Fibroblast of peridontal ligament (primary cell): Measurements from ENCODE around the gene KCNH2.
"Not testable (repeated sequence)": the region's sequence is repeated elsewhere in the genome, so short reads cannot be mapped to it uniquely, and the experiment has no call there.

Experiments
- DNase-seq: peaks from one replicate; pipeline ENCODE4 v3.0.0-alpha.2; 2010; ENCODE audit errors: extremely low read depth

KCNH2 gene, protein sequence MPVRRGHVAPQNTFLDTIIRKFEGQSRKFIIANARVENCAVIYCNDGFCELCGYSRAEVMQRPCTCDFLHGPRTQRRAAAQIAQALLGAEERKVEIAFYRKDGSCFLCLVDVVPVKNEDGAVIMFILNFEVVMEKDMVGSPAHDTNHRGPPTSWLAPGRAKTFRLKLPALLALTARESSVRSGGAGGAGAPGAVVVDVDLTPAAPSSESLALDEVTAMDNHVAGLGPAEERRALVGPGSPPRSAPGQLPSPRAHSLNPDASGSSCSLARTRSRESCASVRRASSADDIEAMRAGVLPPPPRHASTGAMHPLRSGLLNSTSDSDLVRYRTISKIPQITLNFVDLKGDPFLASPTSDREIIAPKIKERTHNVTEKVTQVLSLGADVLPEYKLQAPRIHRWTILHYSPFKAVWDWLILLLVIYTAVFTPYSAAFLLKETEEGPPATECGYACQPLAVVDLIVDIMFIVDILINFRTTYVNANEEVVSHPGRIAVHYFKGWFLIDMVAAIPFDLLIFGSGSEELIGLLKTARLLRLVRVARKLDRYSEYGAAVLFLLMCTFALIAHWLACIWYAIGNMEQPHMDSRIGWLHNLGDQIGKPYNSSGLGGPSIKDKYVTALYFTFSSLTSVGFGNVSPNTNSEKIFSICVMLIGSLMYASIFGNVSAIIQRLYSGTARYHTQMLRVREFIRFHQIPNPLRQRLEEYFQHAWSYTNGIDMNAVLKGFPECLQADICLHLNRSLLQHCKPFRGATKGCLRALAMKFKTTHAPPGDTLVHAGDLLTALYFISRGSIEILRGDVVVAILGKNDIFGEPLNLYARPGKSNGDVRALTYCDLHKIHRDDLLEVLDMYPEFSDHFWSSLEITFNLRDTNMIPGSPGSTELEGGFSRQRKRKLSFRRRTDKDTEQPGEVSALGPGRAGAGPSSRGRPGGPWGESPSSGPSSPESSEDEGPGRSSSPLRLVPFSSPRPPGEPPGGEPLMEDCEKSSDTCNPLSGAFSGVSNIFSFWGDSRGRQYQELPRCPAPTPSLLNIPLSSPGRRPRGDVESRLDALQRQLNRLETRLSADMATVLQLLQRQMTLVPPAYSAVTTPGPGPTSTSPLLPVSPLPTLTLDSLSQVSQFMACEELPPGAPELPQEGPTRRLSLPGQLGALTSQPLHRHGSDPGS

DNA sequence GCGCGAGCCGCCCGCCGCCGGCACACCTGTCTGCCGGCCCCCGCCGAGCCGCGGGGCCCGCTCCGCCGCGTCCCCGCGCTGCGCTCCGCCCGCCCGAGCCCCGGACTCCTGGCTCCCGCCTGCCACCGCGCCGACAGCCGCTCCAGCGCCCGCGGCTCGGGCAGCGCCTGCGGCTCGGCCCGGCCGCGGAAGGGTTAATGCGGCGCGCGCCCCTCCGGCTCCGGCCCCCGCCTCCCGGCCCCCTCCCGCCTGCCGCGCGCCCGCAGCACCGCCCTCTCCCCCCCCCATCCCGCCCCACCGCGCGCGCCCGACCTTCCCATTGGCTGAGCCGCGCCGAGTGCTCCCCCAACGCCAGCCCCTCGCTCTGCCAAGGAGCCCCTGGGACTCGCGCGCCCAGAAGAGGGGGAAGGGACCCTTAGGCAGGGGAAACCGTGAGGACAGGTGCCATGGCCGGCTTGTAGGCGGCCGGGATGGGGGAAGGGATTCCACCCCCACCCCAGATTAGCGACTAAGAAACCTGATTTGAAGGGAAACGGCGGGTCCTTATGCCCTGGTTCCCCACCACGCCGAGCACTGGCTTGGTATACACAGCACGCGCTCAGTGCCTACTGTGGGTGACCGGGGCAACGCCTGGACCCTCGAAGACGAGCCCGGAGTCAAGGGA is at the start of gene KCNH2:
TSS of gene KCNH2 (minus strand) at position 196 of the 664 bp plus-strand sequence. CDS start 408 bp downstream, outside the sequence.
- DNase-seq, result no peak

DNA sequence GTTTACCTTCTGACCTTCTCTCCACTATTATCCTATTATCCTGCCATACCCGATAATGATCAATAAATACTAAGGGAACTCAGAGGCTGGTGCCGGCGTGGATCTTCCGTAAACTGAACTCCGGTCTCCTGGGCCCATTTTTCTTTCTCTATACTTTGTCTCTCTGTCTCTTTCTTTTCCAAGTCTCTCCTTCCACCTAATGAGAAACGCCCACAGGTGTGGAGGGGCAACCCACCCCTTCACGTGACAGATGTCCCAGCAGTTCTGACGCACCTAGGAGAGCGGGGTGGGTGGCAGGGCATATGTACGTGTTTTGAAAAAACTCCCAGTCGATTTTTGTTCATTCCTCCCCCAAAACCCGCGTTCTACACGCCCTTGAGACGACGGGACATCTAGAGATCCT is 49.6 kb upstream of the KCNH2 start:
- not testable (repeated sequence) for DNase-seq

DNA sequence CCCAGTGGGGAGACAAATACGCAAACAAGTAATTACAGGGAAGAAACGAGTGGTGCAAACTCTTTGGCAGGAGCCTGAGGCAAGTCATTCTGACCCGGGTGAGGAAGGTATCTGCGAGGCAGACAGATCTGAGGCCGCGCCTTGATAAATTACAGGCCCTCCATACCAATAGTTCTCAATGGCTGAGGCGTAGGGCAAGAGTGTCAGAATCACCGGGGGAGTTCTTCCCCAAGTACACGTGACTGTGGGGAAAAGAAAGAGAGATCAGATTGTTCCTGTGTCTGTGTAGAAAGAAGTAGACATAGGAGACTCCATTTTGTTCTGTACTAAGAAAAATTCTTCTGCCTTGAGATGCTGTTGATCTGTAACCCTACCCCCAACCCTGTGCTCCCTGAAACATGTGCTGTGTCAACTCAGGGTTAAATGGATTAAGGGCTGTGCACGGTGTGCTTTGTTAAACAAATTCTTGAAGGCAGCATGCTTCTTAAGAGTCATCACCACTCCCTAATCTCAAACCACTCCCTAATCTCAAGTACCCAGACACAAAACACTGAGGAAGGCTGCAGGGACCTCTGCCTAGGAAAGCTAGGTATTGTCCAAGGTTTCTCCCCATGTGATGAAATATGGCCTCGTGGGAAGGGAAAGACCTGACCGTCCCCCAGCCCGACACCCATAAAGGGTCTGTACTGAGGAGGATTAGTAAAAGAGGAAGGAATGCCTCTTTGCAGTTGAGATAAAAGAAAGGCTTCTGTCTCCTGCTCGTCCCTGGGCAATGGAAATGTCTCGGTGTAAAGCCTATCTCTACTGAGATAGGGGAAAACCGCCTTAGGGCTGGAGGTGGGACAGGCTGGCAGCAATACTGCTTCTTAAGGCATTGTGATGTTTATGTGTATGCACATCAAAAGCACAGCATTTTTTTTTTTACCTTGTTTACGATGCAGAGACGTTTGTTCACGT is 48.9 kb upstream of the KCNH2 start:
- not testable (repeated sequence) for DNase-seq

DNA sequence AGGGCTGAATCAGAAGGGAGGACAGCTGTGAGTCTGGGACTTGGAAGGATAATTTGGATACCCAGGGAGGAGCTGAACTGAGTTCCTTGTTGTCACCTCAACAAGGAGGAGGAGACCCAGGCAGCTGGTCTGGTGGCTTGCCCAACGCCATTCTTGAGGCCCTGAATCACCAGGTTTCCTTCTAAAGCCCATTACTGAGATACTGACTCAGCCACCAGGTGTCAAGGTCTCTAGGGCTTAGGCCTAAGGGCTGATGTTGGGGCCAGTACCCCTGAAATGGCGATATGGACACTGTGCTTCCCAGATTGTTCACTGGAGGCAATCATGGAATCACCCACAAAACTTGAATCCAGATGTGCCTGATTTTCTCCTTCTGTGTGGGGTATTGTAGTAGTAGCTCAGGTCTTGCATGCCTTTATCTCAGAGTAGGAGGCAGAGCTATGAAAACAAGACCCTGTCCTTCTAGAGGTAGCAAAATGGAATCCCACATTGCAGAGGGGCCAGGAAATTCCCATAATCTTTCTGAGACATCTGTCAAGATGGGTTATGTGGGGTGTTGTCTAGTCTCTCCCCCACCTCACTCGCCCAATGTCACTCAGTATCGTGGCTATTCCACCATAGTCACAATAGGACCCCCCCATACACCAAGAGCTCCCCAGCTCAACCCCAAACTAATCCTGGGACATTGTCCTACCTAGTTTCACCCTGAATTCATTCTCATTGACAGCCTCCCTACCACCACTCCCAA is 48.0 kb upstream of the KCNH2 start:
- no peak for DNase-seq

DNA sequence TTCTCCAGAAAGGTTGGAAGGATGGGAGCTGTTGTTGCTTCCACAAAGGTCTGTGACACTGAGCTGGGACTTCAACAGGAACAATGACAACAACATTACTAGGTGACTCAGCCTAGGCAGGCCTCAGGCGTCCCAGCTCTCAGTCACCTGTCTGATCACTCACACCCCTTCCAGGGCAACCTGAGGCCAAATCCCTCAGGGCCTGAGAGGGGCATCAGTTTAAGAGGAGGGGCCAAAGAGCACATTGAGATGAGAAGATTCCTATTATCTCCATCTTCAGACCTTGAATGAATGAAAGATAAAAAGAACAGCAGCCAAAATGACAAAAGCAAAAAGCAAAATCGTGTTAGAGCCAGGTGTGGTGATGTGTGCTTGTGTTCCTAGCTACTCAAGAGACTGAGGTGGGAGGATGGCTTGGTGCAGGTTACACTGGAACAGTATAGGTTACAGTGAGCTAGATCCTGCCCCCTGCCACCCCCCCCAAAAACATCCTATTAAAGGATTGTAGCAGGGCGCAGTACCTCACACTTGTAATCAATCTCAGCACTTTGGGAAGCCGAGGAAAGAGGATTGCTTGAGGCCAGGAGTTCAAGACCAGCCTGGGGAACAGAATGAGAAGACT is 46.4 kb upstream of the KCNH2 start, which contains the start of gene ATG9B:
TSS of gene ATG9B (minus strand) at position 60 of the 622 bp plus-strand sequence. CDS start 71 bp downstream, outside the sequence.
- no peak for DNase-seq

DNA sequence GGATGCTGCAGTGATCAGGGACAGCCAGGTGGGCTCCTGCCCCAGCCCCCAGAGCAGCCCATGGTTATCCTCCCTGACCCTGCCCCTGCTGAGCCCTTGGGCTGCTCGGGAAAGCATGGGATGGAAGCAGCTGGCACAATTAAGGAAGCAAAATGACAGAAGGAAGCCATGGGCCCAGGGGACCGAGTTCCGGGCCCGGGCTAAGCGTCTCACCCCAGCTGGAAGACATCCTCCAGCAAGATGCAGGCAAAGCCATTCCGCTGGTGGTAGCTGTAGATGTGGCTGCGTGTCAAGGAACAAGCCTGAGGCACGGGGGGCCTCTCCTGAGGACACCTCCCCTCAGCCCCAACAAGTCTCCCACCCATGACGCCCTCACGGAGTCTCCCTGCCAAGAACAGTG is 45.1 kb upstream of the KCNH2 start:
- no peak for DNase-seq

DNA sequence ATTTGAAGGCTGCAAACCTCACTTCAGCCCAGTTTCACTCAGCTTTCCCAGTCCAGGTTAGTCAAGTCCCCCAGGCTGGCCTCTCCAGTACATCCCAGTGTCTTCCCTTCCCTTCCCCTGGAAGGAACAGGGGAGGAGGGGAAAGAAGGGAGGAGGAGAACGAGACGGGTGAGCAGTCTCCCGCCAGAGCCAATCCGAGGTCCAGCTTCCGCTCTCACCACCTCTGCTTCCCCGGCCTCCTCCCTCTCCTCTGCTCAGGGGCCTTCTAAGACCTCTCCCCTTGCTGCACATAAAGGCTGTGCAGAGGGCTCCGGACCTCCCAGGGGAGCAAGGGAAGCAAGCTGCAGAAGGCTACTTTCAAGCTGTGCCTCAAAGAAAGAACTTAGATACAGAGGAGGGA is 42.1 kb upstream of the KCNH2 start:
- DNase-seq, result no peak

DNA sequence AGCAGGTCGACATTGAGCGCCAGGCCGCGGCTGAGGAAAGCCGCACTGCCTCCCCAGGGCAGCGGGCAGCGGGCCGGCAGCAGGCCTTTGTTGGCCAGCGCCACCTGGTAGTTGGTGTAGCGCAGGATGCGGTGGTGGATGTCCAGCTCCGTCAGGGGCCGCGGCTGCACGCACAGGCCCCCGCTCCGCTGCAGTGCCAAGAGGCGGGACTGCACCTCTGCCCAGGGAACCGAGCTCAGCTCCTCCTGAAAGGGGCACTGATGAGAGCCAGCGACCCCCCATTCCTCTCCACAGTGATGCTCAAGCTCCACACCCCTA is 41.0 kb upstream of the KCNH2 start:
- DNase-seq, result no peak

DNA sequence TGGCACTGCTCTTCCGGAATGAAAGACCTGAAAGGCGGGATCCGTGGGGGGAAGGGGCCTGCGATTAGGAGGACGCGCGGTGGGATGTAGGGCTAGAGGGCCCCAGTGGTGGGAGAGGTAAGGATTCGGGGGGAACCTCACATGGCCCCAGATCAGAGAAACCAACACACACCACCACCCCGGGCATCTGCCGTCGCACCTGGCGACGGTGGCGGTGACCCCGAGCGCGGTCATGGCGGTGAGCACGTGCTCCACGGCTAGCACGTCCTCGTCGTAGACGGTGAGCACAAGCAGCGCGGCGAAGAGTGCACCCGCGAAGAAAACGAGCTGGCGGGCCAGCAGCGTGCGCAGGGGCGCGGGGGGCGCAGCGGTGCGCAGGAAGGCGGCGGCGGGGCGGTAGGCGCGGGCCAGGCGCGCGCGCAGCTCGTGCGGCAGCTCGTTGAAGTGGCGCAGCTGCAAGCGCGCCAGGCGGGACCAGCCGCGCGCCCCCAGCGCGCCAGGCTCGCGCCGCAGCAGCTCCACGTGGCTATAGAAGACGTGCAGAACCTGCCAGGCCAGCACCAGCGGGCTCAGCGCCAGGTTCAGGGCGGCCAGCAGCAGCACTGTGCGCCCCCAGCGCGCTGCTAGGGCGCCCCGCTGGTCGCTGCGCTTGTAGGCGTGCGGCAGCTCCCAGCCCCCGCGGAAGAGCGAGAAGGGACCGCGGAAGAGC is 40.5 kb upstream of the KCNH2 start:
- DNase-seq, result no peak

DNA sequence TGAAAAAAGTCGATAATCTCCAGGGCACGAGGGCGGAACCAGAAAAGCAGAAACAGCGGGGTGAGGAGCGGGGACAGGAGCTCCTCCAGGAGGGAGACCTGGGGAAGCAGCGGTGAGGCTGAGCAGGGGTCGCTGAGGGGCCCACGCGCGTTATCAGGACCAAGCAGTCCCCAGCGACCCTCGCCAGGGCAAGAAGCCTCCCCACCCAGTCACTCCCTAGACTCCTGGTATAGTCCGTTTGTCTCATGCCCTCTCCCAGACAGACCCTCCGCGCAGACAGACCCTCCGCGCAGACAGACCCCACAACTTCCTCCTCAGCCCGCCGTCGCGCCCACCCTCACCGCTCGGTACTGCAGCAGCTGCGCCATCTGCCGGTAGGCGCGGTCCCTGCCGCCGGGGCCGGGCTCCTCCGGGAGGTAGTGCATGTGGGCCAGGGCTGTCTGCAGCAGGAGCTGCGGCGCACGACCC is 39.9 kb upstream of the KCNH2 start:
- DNase-seq, result no peak

DNA sequence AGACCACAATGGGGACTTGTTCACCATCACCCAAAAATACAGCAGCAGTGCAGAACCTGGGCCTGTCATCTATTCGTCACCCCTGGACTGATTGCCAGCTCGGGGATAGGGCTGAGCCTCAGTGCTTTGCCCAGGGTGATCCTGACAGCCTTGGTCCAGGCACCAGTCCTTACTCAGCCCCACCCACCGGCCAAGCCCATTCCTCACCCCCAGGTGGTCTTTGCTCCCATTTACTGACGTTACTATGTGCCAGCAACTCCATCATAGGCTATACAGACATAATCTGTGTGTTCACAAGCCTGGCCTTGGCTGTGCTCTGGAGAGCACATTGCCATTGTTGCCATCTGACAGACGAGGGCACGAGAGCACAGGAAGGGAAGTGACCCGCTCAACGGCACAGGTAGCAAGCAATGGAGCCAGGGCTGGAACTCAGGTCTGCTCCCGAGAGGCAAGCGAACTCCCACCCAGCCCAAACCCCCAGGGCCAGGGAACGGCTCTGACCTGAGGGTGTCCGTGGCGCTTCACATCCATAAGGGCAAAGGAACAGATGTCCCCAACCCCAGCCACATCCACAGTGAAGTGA is 39.3 kb upstream of the KCNH2 start:
- no peak for DNase-seq

DNA sequence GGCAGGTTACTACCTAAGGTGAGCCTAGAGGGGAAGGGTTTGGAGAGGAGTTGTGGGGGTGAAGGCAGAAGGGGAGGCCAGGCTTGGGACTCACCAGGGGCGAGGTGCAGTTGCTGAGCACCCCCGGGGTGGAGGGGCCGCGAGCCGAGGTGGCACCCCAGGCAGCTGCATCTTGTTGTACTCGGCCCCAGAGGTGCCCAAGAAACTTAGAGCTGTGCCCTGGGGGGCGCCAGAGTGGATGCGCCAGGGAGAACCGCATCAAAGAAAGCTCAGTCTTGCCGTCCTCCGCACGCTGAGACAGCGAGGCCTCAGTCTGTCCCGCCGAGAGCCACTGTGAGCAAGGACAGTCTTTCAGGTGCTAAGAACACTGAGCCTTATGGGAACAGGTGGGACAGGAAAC is 38.8 kb upstream of the KCNH2 start:
- DNase-seq, result no peak

DNA sequence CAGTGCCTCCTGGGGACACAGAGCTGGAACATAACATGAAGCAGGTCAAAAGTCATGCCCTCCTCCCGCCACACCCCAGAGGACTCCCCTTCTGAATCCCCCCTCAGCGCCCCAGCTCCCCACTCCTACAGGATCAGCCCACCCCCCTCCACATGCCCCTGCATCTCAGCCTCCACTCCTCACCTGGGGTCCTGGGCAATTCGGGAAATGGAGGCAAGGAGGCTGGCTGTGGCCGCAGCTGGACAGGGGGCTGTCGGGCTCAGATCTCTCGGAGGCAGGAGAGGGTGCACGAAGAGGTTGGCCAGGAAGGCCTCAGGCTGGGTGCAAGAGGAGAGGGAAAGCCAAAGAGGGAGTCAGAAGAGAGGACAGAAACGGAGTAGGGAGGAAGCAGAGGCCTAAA is 38.4 kb upstream of the KCNH2 start:
- no peak for DNase-seq

DNA sequence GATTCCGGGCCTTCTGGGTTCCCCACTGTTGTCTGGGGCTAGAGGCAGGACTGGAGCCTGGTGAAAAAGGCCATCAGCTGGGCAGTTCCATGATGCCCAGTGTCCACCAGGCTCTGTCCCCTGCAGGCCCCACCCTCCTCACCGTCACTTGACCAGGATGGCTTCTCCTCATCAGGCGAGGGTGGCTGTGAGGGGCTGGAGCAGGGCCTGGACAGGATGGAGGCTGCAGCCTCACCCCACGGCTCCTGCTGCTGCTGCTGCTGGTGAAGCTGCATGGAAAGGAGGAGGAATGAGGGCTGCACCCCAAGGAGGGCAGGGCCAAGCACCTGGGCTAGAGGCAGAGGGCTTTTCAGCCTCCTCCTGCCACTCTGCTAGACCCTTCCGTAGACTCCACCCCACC is 37.8 kb upstream of the KCNH2 start:
- no peak for DNase-seq

DNA sequence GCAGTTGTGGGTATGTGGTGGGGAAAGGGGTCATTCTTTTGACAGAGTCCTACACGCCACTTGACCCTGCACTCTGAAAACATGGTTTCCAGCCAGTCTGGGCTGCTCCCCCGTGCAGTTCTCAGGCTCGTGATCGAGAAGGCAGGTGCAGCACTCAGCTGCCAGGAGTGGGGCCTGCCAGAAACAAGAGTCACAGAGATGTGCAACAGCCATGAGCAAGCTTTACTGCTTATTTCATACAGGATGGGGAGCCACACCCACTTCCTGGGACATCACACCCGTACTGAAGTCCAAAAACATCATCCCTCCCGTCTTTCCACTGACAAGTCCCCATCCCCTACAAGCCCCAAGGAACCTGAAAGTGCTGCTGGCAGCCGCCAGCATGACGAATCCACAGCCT is 36.8 kb upstream of the KCNH2 start:
- no peak for DNase-seq

DNA sequence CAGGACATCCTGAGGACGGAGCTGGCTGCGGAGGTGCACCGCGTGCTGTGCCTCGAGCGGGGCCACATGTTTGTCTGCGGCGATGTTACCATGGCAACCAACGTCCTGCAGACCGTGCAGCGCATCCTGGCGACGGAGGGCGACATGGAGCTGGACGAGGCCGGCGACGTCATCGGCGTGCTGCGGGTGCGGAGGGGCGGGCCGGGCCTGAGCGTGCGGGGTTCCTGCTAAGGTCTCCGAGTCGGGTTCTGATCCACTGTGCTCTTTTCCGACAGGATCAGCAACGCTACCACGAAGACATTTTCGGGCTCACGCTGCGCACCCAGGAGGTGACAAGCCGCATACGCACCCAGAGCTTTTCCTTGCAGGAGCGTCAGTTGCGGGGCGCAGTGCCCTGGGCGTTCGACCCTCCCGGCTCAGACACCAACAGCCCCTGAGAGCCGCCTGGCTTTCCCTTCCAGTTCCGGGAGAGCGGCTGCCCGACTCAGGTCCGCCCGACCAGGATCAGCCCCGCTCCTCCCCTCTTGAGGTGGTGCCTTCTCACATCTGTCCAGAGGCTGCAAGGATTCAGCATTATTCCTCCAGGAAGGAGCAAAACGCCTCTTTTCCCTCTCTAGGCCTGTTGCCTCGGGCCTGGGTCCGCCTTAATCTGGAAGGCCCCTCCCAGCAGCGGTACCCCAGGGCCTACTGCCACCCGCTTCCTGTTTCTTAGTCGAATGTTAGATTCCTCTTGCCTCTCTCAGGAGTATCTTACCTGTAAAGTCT is 35.8 kb upstream of the KCNH2 start:
- DNase-seq, result peak; percentile 52

DNA sequence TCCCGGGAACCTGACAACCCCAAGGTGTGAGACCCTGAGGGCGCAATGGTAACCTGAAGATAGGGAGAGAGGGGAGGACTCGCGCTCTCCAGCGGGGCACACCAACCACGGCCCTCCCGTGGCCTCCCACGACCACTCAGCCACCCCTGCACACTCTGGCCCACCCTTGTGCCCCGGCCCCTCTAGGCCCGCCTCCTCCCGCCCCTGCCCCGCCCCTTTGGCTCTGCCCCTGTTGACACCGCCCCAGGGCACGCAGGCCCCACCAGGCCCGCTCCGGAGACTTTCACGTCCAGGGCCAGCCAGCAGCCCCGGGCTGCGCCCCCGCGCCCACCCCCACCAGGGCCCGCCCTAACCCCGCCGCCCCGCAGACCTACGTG is 35.2 kb upstream of the KCNH2 start:
- DNase-seq, result no peak

DNA sequence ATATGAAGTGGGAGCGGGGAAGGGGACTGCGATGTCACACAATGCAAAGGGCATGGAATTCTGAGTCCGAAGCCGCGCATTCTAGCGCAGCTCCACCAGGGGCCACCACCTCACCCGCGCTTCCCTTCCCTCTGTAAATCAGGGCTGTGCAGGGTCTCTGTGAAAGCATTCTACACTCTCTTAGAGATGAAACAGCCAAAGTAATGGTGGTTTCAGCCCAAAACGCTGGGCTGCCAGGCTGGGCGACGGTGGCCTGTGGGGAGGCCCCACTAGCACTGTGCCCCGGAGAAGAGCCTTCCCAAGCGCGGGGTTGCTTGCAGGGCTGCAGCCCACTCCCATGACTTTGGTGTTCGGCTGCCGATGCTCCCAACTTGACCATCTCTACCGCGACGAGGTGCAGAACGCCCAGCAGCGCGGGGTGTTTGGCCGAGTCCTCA is 34.8 kb upstream of the KCNH2 start:
- peak; percentile 21 for DNase-seq
